ENCODE results near the gene SLC27A3. TPM values are rescaled to one million over a fixed set of nuclear protein-coding genes. Genes with fewer than 3 reads are reported as not detected.

SLC27A3 gene
- total and polyA plus RNA-seq, 9 of the 15 experiments (the other 6 are each of a cell fraction or from before 2014, with no cell fraction given) = 0.57 to 5.2 (median 2.8) TPM

DNA sequence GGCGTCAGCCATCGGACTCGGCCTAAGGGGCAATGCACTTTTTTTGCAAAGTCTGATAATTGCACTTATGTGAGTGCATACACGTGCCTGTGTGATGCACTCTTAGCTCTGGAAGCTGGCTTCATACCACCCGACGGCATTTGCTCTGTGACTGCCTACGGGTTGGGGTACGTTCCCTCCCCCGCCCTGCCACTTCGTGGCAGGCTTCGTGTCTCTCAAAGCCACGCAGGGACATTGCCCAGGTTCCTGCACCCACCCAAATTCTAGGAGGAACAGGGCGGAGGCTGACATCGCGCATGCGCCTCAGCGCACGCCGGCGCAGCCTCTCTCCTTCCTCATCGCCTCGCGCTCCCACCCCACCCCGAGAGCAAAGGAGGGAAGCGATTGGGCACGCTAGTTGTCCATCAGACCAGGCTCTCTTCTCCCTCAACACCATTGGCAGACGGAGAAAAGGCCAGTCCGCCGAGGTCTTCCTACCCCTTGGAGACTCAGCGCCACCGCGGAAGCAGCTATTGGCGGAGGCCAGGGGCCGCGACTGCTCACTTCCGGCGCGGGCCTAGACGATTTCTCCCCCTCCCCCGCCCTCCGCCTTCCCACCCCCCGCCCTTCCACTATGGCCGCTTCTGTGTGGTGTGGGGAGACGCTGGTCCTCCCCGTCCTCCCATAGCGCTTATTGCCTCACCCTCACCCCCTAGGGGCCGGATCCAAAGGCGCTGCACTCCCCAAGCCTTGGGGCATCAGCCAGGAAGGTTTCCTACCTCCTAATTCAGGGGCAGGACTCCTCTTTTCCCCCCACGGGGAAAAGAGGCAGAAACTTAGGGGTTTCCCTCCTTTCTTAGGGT lies 47.5 kb upstream of the SLC27A3 start, which contains the start of gene INTS3 (continued):
- TF ChIP-seq ZNF766 (CRISPR knock-in tag; conservative IDR thresholded peaks at IDR 0.05) (no peak; the same call in 1 of the 2 replicates), ZKSCAN8 (CRISPR knock-in tag; IDR thresholded peaks at IDR 0.05) (no peak), RB1 (IDR thresholded peaks at IDR 0.05; ENCODE audit: low read depth) (no peak), ZNF140 (CRISPR knock-in tag; IDR thresholded peaks at IDR 0.05) (no peak), ZNF354B (CRISPR knock-in tag; IDR thresholded peaks at IDR 0.05) (no peak), HMGN3 (IDR thresholded peaks at IDR 0.05; ENCODE audit: borderline replicate concordance, extremely low read depth, insufficient read length, low read depth, low read length) (peak; percentile 61)
- TF ChIP-seq, protein P1, sequence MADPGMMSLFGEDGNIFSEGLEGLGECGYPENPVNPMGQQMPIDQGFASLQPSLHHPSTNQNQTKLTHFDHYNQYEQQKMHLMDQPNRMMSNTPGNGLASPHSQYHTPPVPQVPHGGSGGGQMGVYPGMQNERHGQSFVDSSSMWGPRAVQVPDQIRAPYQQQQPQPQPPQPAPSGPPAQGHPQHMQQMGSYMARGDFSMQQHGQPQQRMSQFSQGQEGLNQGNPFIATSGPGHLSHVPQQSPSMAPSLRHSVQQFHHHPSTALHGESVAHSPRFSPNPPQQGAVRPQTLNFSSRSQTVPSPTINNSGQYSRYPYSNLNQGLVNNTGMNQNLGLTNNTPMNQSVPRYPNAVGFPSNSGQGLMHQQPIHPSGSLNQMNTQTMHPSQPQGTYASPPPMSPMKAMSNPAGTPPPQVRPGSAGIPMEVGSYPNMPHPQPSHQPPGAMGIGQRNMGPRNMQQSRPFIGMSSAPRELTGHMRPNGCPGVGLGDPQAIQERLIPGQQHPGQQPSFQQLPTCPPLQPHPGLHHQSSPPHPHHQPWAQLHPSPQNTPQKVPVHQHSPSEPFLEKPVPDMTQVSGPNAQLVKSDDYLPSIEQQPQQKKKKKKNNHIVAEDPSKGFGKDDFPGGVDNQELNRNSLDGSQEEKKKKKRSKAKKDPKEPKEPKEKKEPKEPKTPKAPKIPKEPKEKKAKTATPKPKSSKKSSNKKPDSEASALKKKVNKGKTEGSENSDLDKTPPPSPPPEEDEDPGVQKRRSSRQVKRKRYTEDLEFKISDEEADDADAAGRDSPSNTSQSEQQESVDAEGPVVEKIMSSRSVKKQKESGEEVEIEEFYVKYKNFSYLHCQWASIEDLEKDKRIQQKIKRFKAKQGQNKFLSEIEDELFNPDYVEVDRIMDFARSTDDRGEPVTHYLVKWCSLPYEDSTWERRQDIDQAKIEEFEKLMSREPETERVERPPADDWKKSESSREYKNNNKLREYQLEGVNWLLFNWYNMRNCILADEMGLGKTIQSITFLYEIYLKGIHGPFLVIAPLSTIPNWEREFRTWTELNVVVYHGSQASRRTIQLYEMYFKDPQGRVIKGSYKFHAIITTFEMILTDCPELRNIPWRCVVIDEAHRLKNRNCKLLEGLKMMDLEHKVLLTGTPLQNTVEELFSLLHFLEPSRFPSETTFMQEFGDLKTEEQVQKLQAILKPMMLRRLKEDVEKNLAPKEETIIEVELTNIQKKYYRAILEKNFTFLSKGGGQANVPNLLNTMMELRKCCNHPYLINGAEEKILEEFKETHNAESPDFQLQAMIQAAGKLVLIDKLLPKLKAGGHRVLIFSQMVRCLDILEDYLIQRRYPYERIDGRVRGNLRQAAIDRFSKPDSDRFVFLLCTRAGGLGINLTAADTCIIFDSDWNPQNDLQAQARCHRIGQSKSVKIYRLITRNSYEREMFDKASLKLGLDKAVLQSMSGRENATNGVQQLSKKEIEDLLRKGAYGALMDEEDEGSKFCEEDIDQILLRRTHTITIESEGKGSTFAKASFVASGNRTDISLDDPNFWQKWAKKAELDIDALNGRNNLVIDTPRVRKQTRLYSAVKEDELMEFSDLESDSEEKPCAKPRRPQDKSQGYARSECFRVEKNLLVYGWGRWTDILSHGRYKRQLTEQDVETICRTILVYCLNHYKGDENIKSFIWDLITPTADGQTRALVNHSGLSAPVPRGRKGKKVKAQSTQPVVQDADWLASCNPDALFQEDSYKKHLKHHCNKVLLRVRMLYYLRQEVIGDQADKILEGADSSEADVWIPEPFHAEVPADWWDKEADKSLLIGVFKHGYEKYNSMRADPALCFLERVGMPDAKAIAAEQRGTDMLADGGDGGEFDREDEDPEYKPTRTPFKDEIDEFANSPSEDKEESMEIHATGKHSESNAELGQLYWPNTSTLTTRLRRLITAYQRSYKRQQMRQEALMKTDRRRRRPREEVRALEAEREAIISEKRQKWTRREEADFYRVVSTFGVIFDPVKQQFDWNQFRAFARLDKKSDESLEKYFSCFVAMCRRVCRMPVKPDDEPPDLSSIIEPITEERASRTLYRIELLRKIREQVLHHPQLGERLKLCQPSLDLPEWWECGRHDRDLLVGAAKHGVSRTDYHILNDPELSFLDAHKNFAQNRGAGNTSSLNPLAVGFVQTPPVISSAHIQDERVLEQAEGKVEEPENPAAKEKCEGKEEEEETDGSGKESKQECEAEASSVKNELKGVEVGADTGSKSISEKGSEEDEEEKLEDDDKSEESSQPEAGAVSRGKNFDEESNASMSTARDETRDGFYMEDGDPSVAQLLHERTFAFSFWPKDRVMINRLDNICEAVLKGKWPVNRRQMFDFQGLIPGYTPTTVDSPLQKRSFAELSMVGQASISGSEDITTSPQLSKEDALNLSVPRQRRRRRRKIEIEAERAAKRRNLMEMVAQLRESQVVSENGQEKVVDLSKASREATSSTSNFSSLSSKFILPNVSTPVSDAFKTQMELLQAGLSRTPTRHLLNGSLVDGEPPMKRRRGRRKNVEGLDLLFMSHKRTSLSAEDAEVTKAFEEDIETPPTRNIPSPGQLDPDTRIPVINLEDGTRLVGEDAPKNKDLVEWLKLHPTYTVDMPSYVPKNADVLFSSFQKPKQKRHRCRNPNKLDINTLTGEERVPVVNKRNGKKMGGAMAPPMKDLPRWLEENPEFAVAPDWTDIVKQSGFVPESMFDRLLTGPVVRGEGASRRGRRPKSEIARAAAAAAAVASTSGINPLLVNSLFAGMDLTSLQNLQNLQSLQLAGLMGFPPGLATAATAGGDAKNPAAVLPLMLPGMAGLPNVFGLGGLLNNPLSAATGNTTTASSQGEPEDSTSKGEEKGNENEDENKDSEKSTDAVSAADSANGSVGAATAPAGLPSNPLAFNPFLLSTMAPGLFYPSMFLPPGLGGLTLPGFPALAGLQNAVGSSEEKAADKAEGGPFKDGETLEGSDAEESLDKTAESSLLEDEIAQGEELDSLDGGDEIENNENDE (IDR thresholded peaks at IDR 0.05; ENCODE audit: low read depth, low read length) = no peak
- TF ChIP-seq, protein P2, sequence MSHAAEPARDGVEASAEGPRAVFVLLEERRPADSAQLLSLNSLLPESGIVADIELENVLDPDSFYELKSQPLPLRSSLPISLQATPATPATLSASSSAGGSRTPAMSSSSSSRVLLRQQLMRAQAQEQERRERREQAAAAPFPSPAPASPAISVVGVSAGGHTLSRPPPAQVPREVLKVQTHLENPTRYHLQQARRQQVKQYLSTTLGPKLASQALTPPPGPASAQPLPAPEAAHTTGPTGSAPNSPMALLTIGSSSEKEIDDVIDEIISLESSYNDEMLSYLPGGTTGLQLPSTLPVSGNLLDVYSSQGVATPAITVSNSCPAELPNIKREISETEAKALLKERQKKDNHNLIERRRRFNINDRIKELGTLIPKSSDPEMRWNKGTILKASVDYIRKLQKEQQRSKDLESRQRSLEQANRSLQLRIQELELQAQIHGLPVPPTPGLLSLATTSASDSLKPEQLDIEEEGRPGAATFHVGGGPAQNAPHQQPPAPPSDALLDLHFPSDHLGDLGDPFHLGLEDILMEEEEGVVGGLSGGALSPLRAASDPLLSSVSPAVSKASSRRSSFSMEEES (CRISPR knock-in tag; IDR thresholded peaks at IDR 0.05) = no peak
- TF ChIP-seq, protein P3, sequence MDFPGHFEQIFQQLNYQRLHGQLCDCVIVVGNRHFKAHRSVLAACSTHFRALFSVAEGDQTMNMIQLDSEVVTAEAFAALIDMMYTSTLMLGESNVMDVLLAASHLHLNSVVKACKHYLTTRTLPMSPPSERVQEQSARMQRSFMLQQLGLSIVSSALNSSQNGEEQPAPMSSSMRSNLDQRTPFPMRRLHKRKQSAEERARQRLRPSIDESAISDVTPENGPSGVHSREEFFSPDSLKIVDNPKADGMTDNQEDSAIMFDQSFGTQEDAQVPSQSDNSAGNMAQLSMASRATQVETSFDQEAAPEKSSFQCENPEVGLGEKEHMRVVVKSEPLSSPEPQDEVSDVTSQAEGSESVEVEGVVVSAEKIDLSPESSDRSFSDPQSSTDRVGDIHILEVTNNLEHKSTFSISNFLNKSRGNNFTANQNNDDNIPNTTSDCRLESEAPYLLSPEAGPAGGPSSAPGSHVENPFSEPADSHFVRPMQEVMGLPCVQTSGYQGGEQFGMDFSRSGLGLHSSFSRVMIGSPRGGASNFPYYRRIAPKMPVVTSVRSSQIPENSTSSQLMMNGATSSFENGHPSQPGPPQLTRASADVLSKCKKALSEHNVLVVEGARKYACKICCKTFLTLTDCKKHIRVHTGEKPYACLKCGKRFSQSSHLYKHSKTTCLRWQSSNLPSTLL (IDR thresholded peaks at IDR 0.05) = no peak
- TF ChIP-seq, protein P4, sequence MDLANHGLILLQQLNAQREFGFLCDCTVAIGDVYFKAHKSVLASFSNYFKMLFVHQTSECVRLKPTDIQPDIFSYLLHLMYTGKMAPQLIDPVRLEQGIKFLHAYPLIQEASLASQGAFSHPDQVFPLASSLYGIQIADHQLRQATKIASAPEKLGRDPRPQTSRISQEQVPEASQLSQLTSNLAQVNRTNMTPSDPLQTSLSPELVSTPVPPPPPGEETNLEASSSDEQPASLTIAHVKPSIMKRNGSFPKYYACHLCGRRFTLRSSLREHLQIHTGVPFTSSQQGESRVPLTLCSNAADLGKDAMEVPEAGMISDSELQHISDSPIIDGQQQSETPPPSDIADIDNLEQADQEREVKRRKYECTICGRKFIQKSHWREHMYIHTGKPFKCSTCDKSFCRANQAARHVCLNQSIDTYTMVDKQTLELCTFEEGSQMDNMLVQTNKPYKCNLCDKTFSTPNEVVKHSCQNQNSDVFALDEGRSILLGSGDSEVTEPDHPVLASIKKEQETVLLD (IDR thresholded peaks at IDR 0.05) = peak; percentile 93

Measured in K562 (cell line).